ENCODE measurements around the gene NRP2. TPM values are rescaled to one million over a fixed set of nuclear protein-coding genes. Genes with fewer than 3 reads are reported as not detected.

Gene NRP2
- total RNA-seq, 1 experiment from 2014 or later = 31.0 TPM

GRCh38 chr2:205806143-205806905 is 124.0 kb downstream of the NRP2 start:
- ChIA-PET POLR2A (ENCODE audit: unreplicated experiment) (no interaction called here), CTCF (no interaction called here)
- Histone ChIP-seq H3K79me2 (ENCODE audit: low read depth) (no peaks in the 10 kb centered on the region), H3K4me2 (no peak overlapping the region), H2AFZ (no peak overlapping the region), H3K36me3 (ENCODE audit: low read depth) (no peaks in the 10 kb centered on the region), H3K9me2 (ENCODE audit: insufficient read depth) (no peaks in the 10 kb centered on the region), H4K20me1 (ENCODE audit: insufficient read depth) (no peaks in the 10 kb centered on the region), H3F3A (ENCODE audit: insufficient read depth, low read depth) (no peaks in the 10 kb centered on the region), H3K27me3 (ENCODE audit: insufficient read depth, low read depth) (no peaks in the 10 kb centered on the region), H3K4me3 (no peak overlapping the region), H3K27ac (no peak overlapping the region), H3K4me1 (replicated peaks; ENCODE audit: insufficient read depth) (no peaks in the 10 kb centered on the region), H3K9me3 (ENCODE audit: insufficient read depth, low read depth) (no peaks in the 10 kb centered on the region)
- no peak for DNase-seq
- no peak for TF ChIP-seq EZH2 (IDR thresholded peaks at IDR 0.05; ENCODE audit: low read depth)
- TF ChIP-seq CTCF (conservative IDR thresholded peaks at IDR 0.05) = no peak
- intact Hi-C loops (cut with micrococcal nuclease; ENCODE audit: unreplicated experiment) = no loop called here
- no TSS peak for BruUV-seq (replicated peaks)

- BruUV-seq (replicated peaks) = no TSS peak
- TF ChIP-seq CTCF (conservative IDR thresholded peaks at IDR 0.05) (no peak), EZH2 (IDR thresholded peaks at IDR 0.05; ENCODE audit: low read depth) (no peak)
- intact Hi-C loops (cut with micrococcal nuclease; ENCODE audit: unreplicated experiment) = no loop called here
These were observed 124.9 kb downstream of the NRP2 start for GRCh38 chr2:205807229-205807628.

GRCh38 chr2:205807758-205808157 is 125.5 kb downstream of the NRP2 start:
- no peak overlapping the region for H3K4me2 ChIP-seq
- no peaks in the 10 kb centered on the region for H4K20me1 ChIP-seq (ENCODE audit: insufficient read depth)
- DNase-seq = no peak
- H3K36me3 ChIP-seq (ENCODE audit: low read depth) = no peaks in the 10 kb centered on the region
- H3K27ac ChIP-seq = no peak overlapping the region
- no peaks in the 10 kb centered on the region for H3K79me2 ChIP-seq (ENCODE audit: low read depth)
- no TSS peak for BruUV-seq (replicated peaks)
- H3K4me1 ChIP-seq (replicated peaks; ENCODE audit: insufficient read depth) = no peaks in the 10 kb centered on the region
- no peak overlapping the region for H2AFZ ChIP-seq
- ChIA-PET CTCF (no interaction called here), POLR2A (ENCODE audit: unreplicated experiment) (no interaction called here)
- H3K27me3 ChIP-seq (ENCODE audit: insufficient read depth, low read depth) = no peaks in the 10 kb centered on the region
- TF ChIP-seq EZH2 (IDR thresholded peaks at IDR 0.05; ENCODE audit: low read depth) (no peak), CTCF (conservative IDR thresholded peaks at IDR 0.05) (no peak)
- intact Hi-C loops (cut with micrococcal nuclease; ENCODE audit: unreplicated experiment) = no loop called here
- no peaks in the 10 kb centered on the region for H3K9me3 ChIP-seq (ENCODE audit: insufficient read depth, low read depth)
- H3F3A ChIP-seq (ENCODE audit: insufficient read depth, low read depth) = no peaks in the 10 kb centered on the region
- no peak overlapping the region for H3K4me3 ChIP-seq
- no peaks in the 10 kb centered on the region for H3K9me2 ChIP-seq (ENCODE audit: insufficient read depth)

More at GRCh38 chr2:205807229-205807628, 124.9 kb downstream of the NRP2 start:
- no peak overlapping the region for H3K4me2 ChIP-seq
- no peaks in the 10 kb centered on the region for H3F3A ChIP-seq (ENCODE audit: insufficient read depth, low read depth)
- POLR2A ChIA-PET (ENCODE audit: unreplicated experiment) = no interaction called here
- no peaks in the 10 kb centered on the region for H3K9me3 ChIP-seq (ENCODE audit: insufficient read depth, low read depth)
- no peaks in the 10 kb centered on the region for H3K27me3 ChIP-seq (ENCODE audit: insufficient read depth, low read depth)
- H2AFZ ChIP-seq = no peak overlapping the region
- no peaks in the 10 kb centered on the region for H4K20me1 ChIP-seq (ENCODE audit: insufficient read depth)
- no peaks in the 10 kb centered on the region for H3K9me2 ChIP-seq (ENCODE audit: insufficient read depth)
- no peaks in the 10 kb centered on the region for H3K4me1 ChIP-seq (replicated peaks; ENCODE audit: insufficient read depth)
- H3K79me2 ChIP-seq (ENCODE audit: low read depth) = no peaks in the 10 kb centered on the region
- CTCF ChIA-PET = no interaction called here
- no peak overlapping the region for H3K4me3 ChIP-seq
- H3K27ac ChIP-seq = no peak overlapping the region
- H3K36me3 ChIP-seq (ENCODE audit: low read depth) = no peaks in the 10 kb centered on the region
- no peak for DNase-seq

All from PC-9 (cell line).